H1 (cell line): Measurements from ENCODE around the gene YAF2. TPM values are rescaled to one million over a fixed set of nuclear protein-coding genes. Genes with fewer than 3 reads are reported as not detected.

Experiments
- RFX5 ChIP-seq: IDR thresholded peaks from 2 replicates; pipeline ENCODE4 v1.6.1; 2011; ENCODE audit warnings: low read depth, low read length, improper control_type of control experiment, borderline replicate concordance
- polyA plus RNA-seq, 7 experiments: library from polyadenylated mRNA; depleted of rRNA in 3 of 7; stranded (reverse) in 5 of 7; unstranded in 2 of 7; fragments of >200 nt in 5 of 7; fragments of 200-250 nt in 2 of 7; gene quantifications; 1 replicate in 5 of 7; 2 replicates in 1 of 7; 4 replicates in 1 of 7; pipeline versions ENCODE4 v1.2.1 to v1.2.3, GENCODE V29; 2011 to 2013; ENCODE audit warnings: missing spikeins in 2 of 7, mixed read lengths in 2 of 7
- total RNA-seq: library from RNA; stranded (reverse); fragmentation: NEBNext Ultra II Directional; extraction: Animal tissue kit (Norgen Biotek cat#: 25700); gene quantifications from 2 replicates; pipeline ENCODE4 v1.2.1, GENCODE V29; 2021
- TF ChIP-seq, protein P1 (sequence below): IDR thresholded peaks from 2 replicates; pipeline ENCODE4 v1.6.1; 2012; ENCODE audit warnings: low read length, inconsistent platforms
- TF ChIP-seq, protein P2 (sequence below): IDR thresholded peaks from 2 replicates; pipeline ENCODE4 v1.6.1; 2012; ENCODE audit warnings: inconsistent platforms
- TF ChIP-seq, protein P3 (sequence below), 3 experiments: IDR thresholded peaks; 1 replicate in 2 of 3; 2 replicates in 1 of 3; pipeline versions ENCODE4 v1.5.1 to v1.6.1; 2011; ENCODE audit warnings: low read length in 3 of 3, mild to moderate bottlenecking in 3 of 3, inconsistent platforms in 2 of 3, low read depth in 1 of 3, moderate library complexity in 1 of 3; ENCODE audit not compliant: insufficient read depth in 1 of 3; ENCODE audit errors: control extremely low read depth in 1 of 3

Gene YAF2
- total and polyA plus RNA-seq, 2 of the 8 experiments (the other 6 are each of a cell fraction or from before 2014, with no cell fraction given), result 0.50 to 2.2 TPM

DNA sequence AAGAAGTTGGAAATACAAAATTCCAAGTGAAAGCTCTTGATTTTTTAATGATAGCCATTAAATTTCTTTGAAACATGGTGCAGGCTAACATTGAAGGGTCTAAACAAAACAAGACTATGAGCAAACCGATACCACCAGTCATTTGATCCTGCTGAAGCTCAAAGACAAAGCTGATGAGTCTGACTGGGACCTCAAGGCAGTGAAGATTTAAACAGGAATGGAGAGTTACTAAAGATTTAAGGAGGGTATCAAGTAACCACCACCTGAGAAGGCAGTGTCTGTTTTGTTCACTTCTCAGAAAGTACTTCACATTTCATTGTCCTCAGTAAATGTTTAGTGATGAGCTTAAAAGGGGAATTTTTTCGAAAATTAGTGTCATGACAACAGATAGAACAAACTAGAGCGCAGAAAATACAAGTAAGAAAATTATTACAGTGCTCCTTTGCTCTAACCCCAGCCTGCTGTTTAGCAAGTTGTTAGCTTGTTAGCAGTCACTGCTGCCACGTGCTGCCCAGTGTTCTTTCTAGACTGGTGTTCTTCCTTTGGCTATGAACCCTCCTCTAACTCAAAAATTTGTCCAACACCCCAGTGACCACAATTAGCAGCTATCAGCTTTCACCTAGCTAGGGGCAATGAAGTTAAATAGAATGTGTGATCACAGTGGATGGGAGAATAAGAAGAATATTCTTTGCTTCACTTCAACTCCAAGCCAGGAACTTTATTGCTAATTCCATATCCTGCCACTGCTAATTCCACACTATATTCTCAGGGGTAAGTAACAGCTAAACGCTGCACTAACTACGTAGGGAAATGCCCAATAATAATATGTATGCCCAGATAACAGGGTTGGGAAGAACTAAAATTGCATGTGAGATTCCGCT, 41.1 kb downstream of the YAF2 start (continued):
- TF ChIP-seq, protein P1, sequence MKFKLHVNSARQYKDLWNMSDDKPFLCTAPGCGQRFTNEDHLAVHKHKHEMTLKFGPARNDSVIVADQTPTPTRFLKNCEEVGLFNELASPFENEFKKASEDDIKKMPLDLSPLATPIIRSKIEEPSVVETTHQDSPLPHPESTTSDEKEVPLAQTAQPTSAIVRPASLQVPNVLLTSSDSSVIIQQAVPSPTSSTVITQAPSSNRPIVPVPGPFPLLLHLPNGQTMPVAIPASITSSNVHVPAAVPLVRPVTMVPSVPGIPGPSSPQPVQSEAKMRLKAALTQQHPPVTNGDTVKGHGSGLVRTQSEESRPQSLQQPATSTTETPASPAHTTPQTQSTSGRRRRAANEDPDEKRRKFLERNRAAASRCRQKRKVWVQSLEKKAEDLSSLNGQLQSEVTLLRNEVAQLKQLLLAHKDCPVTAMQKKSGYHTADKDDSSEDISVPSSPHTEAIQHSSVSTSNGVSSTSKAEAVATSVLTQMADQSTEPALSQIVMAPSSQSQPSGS, result no peak
- TF ChIP-seq, protein P2, sequence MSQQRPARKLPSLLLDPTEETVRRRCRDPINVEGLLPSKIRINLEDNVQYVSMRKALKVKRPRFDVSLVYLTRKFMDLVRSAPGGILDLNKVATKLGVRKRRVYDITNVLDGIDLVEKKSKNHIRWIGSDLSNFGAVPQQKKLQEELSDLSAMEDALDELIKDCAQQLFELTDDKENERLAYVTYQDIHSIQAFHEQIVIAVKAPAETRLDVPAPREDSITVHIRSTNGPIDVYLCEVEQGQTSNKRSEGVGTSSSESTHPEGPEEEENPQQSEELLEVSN, result no peak
- no peak for TF ChIP-seq RFX5
- TF ChIP-seq, protein P3, sequence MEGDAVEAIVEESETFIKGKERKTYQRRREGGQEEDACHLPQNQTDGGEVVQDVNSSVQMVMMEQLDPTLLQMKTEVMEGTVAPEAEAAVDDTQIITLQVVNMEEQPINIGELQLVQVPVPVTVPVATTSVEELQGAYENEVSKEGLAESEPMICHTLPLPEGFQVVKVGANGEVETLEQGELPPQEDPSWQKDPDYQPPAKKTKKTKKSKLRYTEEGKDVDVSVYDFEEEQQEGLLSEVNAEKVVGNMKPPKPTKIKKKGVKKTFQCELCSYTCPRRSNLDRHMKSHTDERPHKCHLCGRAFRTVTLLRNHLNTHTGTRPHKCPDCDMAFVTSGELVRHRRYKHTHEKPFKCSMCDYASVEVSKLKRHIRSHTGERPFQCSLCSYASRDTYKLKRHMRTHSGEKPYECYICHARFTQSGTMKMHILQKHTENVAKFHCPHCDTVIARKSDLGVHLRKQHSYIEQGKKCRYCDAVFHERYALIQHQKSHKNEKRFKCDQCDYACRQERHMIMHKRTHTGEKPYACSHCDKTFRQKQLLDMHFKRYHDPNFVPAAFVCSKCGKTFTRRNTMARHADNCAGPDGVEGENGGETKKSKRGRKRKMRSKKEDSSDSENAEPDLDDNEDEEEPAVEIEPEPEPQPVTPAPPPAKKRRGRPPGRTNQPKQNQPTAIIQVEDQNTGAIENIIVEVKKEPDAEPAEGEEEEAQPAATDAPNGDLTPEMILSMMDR (IDR thresholded peaks at IDR 0.05; ENCODE audit: control extremely low read depth in 1 of 3, insufficient read depth in 1 of 3, low read depth in 1 of 3, low read length in 3 of 3), result no peak
